ENCODE data around the gene PHF21B. TPM values are rescaled to one million over a fixed set of nuclear protein-coding genes. Genes with fewer than 3 reads are reported as not detected.
A peak's percentile ranks its signal among the peaks of the same experiment; 100 is the strongest.

PHF21B gene
- total RNA-seq, 1 donor, result not detected

DNA sequence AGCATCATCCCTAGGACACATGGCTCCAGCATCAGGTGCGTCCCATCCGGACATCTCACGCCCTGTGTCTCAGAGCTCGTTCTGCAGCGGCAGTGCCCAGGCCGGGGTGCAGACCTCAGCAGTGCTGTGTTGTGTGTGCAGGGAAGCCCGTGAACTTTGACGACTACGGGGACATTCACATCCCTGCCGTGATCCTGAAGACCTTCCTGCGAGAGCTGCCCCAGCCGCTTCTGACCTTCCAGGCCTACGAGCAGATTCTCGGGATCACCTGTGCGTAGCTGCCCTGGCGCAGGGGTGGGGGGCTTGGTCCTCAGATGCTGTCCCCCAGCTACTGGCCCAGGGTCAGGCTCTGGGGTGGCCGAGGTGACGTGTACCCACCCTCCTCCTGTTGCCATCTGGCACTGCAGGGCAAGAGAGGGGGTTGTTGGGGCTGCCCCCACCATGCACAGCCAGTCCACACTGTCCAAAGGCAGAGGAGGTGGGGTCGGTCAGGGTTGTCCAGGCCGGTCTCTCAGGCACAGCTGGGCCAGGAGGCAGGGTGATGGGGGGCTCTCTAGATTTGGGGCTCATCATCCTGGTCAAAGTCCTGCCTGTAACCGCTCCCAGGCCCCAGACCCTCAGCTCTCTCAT lies 160.9 kb downstream of the PHF21B start:
- Histone ChIP-seq H4K20me1 (ENCODE audit: insufficient read depth, low read length) (no peaks in the 10 kb centered on the region), H3K4me1 (ENCODE audit: insufficient read depth, low read length) (no peaks in the 10 kb centered on the region), H3K27ac (ENCODE audit: low read depth, low read length) (no peak overlapping the region), H2AFZ (ENCODE audit: low read length) (no peak overlapping the region), H3K4me2 (ENCODE audit: insufficient read depth, low read length) (no peak overlapping the region), H3K36me3 (ENCODE audit: insufficient read depth, low read length) (no peaks in the 10 kb centered on the region), H3K4me3 (ENCODE audit: insufficient read depth, low read length) (no peak overlapping the region), H3K79me2 (ENCODE audit: insufficient read depth, low read length) (no peaks in the 10 kb centered on the region), H3K27me3 (ENCODE audit: insufficient read depth, low read length) (no peaks in the 10 kb centered on the region), H3K9me3 (ENCODE audit: low read depth, low read length) (no peaks in the 10 kb centered on the region)
- DNase-seq (ENCODE audit: insufficient read length, low spot score, missing footprints), result peak; percentile 47
- TF ChIP-seq, protein P1, sequence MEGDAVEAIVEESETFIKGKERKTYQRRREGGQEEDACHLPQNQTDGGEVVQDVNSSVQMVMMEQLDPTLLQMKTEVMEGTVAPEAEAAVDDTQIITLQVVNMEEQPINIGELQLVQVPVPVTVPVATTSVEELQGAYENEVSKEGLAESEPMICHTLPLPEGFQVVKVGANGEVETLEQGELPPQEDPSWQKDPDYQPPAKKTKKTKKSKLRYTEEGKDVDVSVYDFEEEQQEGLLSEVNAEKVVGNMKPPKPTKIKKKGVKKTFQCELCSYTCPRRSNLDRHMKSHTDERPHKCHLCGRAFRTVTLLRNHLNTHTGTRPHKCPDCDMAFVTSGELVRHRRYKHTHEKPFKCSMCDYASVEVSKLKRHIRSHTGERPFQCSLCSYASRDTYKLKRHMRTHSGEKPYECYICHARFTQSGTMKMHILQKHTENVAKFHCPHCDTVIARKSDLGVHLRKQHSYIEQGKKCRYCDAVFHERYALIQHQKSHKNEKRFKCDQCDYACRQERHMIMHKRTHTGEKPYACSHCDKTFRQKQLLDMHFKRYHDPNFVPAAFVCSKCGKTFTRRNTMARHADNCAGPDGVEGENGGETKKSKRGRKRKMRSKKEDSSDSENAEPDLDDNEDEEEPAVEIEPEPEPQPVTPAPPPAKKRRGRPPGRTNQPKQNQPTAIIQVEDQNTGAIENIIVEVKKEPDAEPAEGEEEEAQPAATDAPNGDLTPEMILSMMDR (IDR thresholded peaks at IDR 0.05; ENCODE audit: extremely low read depth, low read depth, low read length), result no peak

DNA sequence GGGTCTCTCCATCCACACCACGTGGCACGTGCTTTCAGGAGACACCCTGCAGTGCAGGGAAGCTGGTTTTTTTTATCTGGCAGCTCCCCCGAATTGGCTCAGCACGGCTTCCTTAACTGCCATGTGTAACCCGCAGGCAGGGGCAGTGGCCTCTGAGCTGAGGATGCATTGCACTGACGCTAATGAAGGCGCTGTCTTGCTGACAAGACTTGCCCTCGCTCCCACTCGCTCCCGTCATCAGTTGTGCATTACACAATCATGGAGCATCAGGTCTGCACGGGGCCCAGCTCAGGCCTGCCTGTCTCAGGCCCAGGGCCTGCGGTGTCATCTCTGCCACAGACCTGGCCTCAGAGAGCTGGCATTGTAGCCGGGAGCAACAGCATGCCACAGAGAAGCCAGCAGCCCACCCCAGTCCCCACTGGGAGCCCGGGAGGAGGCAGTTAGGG lies 161.5 kb downstream of the PHF21B start:
- peak; percentile 31 for DNase-seq (ENCODE audit: insufficient read length, low spot score, missing footprints)
- Histone ChIP-seq H4K20me1 (ENCODE audit: insufficient read depth, low read length) (no peaks in the 10 kb centered on the region), H3K4me2 (ENCODE audit: insufficient read depth, low read length) (no peak overlapping the region), H3K4me1 (ENCODE audit: insufficient read depth, low read length) (no peaks in the 10 kb centered on the region), H3K9me3 (ENCODE audit: low read depth, low read length) (no peaks in the 10 kb centered on the region), H3K4me3 (ENCODE audit: insufficient read depth, low read length) (no peak overlapping the region), H3K79me2 (ENCODE audit: insufficient read depth, low read length) (no peaks in the 10 kb centered on the region), H2AFZ (ENCODE audit: low read length) (no peak overlapping the region), H3K36me3 (ENCODE audit: insufficient read depth, low read length) (no peaks in the 10 kb centered on the region), H3K27me3 (ENCODE audit: insufficient read depth, low read length) (no peaks in the 10 kb centered on the region), H3K27ac (ENCODE audit: low read depth, low read length) (no peak overlapping the region)
- TF ChIP-seq, protein P1 (IDR thresholded peaks at IDR 0.05; ENCODE audit: extremely low read depth, low read depth, low read length), result no peak

DNA sequence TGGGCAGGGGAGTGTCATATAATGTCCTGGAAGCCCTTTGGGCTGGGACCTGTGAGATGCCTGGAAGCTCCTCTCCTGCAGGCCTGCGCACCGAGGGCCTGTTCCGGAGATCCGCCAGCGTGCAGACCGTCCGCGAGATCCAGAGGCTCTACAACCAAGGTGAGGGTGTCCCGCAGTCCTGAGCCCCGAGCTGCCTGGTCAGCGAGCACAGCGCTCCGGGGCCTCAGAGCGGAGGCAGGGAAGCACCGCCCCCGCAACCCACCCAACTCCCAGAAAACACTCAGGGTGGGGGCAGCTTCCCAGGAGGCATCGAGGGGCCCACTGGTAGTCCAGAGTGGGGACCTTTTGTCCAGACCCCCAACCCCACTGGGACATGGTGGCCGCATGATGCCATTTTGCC lies 161.9 kb downstream of the PHF21B start:
- TF ChIP-seq, protein P1 (IDR thresholded peaks at IDR 0.05; ENCODE audit: extremely low read depth, low read depth, low read length), result no peak
- no peaks in the 10 kb centered on the region for H3K36me3 ChIP-seq (ENCODE audit: insufficient read depth, low read length)
- no peaks in the 10 kb centered on the region for H3K4me1 ChIP-seq (ENCODE audit: insufficient read depth, low read length)
- no peak overlapping the region for H3K4me2 ChIP-seq (ENCODE audit: insufficient read depth, low read length)
- H3K4me3 ChIP-seq (ENCODE audit: insufficient read depth, low read length), result no peak overlapping the region
- H2AFZ ChIP-seq (ENCODE audit: low read length), result no peak overlapping the region
- no peaks in the 10 kb centered on the region for H3K27me3 ChIP-seq (ENCODE audit: insufficient read depth, low read length)
- H3K79me2 ChIP-seq (ENCODE audit: insufficient read depth, low read length), result no peaks in the 10 kb centered on the region
- no peaks in the 10 kb centered on the region for H3K9me3 ChIP-seq (ENCODE audit: low read depth, low read length)
- DNase-seq (ENCODE audit: insufficient read length, low spot score, missing footprints), result peak; percentile 32
- no peak overlapping the region for H3K27ac ChIP-seq (ENCODE audit: low read depth, low read length)
- H4K20me1 ChIP-seq (ENCODE audit: insufficient read depth, low read length), result no peaks in the 10 kb centered on the region

DNA sequence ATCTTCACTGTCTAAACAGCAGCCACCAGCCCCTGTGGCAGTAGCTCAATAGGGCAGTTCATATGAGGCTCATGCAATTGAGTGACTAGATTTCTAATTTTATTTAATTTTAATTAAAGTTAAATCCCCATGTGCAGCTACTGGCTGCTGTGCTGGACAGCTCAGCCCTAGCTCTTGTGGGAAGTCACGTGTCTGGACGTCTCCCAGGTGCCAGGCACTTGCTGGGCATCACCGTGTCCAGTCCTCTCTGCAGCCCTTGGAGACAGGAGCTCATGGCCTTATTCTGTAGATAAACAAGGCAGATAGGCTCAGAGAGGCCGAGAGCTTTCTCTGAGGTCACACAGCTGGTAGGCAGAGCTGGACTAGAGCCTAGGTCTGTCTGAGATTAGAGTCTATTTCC lies 162.4 kb downstream of the PHF21B start:
- no peaks in the 10 kb centered on the region for H3K27me3 ChIP-seq (ENCODE audit: insufficient read depth, low read length)
- no peak overlapping the region for H3K4me3 ChIP-seq (ENCODE audit: insufficient read depth, low read length)
- H2AFZ ChIP-seq (ENCODE audit: low read length), result no peak overlapping the region
- no peaks in the 10 kb centered on the region for H3K4me1 ChIP-seq (ENCODE audit: insufficient read depth, low read length)
- no peaks in the 10 kb centered on the region for H3K36me3 ChIP-seq (ENCODE audit: insufficient read depth, low read length)
- DNase-seq (ENCODE audit: insufficient read length, low spot score, missing footprints), result peak; percentile 22
- H3K79me2 ChIP-seq (ENCODE audit: insufficient read depth, low read length), result no peaks in the 10 kb centered on the region
- no peaks in the 10 kb centered on the region for H4K20me1 ChIP-seq (ENCODE audit: insufficient read depth, low read length)
- no peak overlapping the region for H3K27ac ChIP-seq (ENCODE audit: low read depth, low read length)
- TF ChIP-seq, protein P1 (IDR thresholded peaks at IDR 0.05; ENCODE audit: extremely low read depth, low read depth, low read length), result no peak
- H3K4me2 ChIP-seq (ENCODE audit: insufficient read depth, low read length), result no peak overlapping the region
- H3K9me3 ChIP-seq (ENCODE audit: low read depth, low read length), result no peaks in the 10 kb centered on the region
